HG03066 (cell line): ENCODE results near the gene CLSTN2.

Experiments
- ATAC-seq: cut with Tn5 transposase; IDR thresholded peaks from one replicate; pipeline ENCODE4 v1.9.1; 2021; ENCODE audit warnings: low read depth; ENCODE audit not compliant: unreplicated experiment

The CLSTN2 gene

GRCh38 chr3:139940622-139941021 lies 5.6 kb downstream of the CLSTN2 start:
- no peak for ATAC-seq

DNA sequence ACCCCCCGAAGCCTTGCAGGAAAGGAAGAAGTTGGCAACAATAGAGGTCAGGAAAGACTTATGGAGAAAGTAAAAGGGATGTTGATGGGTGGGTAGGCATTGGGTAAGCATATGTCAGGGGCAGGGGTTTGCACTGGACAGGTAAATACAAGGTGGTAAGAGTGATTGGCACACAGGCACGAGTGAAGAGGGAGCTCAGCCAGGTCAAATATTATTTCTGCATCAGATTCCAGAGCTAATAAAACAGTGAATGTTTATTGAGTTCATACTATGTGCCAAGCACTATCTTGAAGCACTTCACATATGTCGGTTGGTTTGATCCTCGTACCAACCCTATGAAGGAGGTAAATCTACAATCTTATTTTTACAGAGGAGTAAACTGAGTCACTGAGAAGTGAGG lies 6.6 kb downstream of the CLSTN2 start:
- no peak for ATAC-seq

GRCh38 chr3:139944256-139944910 lies 9.4 kb downstream of the CLSTN2 start:
- no peak for ATAC-seq

GRCh38 chr3:139945386-139945785 lies 10.4 kb downstream of the CLSTN2 start:
- no peak for ATAC-seq

DNA sequence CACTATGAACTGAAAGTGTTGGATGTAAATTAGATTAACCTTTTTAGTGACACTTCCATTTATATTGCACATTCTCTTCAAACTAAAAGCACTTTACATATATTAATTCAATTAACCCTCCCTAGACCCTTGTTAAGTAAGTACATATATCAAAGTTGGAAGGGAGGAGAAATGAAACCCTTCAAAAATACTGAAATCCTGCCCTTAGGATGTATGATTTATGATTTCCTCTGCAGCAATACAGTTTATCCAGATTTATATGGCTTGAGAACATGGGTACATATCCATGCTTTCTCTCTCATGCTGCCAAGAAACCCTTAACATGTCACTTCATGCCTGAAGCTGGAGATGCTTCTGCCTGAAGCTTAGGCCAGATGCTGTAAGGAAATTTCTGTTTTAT lies 11.0 kb downstream of the CLSTN2 start:
- no peak for ATAC-seq

DNA sequence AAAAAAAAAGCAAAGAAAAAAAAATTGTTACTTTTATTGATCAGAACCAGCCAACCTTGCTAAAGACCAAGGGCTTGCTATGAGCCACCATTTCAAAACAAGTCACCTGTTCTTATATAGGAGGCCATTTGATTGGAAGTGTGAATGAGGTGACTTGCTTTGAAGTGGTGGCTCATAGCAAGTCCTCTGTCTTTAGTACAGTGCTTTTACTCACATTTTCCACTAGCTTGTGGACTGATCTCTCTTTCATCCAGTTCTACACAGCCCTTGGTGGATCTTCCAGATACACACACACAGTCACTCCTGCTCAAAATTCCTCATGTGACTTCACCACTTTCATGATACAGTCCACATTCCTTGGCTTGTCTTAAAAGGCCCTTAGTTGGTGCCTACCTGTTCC lies 13.5 kb downstream of the CLSTN2 start:
- ATAC-seq, result no peak

DNA sequence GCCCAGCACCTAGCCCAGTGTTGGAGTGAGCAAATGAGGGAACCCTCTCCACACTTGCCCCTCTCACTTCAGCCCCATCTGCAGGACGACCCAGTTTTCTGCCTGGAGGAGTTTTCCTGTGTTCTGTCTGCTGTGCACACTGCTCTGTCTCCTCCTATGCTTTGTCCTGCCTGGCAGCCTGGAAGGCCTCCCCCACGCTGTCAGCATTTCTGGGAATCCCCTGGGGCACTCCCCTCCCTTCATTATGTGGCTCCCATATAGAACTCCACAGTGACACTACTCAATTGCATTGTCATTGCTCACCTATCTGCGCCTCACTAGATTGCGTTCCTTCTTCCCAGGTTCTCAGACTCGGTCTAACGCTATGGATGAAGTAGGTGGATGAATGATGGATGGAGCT lies 13.9 kb downstream of the CLSTN2 start:
- ATAC-seq, result no peak

GRCh38 chr3:139953131-139953910 lies 18.3 kb downstream of the CLSTN2 start:
- no peak for ATAC-seq

DNA sequence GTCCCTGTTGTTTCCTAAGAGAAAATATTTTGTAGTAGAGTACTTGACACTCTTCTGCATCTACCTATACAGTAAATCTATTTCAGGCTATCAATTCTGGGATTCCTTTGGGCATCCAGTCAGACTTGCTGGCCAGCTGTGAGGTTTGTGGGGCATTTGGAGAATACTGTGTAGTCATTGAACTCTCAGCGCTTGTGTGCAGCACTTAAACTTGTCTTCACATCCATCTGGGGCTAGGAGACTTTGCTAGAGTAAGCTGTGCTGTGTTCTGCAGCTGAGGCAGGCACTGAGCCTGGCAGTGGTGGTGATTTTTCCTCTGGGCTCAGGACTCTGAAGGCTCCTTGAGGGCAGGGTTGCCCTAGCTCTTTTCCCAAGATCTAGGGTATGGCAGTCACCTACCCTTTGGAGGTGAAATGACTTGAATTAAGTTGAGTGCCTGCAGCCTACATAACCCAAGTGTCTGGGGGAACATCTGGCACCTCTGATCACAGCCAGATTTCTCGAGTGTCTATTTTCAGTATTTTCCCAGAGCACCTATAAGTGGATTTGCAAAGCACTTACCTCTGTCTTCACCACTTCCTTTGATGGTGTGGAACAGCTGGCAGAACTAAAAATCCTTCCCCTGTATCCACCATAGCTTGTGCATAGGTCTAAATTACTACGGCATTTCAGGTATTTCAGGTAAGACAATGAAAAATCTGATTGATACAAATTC lies 19.3 kb downstream of the CLSTN2 start:
- ATAC-seq, result no peak

GRCh38 chr3:139957844-139958243 lies 22.9 kb downstream of the CLSTN2 start:
- no peak for ATAC-seq

GRCh38 chr3:139969386-139969785 lies 34.4 kb downstream of the CLSTN2 start:
- ATAC-seq, result no peak

DNA sequence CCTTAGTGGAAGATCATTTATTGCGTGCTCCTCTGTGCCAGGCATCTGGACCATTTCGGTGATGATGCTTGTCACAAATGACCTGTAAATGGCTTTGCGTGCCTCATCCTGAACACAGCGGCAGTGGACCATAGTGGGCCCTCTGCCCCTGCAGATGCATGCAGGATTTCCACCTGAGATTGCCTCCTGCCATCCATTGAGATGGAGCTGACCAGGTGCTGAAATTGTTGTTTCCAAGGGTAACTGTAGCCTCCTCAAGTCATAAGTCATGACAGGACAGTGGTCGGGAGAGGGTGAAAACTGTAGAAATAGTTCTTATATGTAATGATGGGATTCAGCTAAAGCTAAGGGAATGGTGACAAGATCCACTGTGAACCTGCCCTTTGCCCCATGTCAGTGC lies 35.5 kb downstream of the CLSTN2 start:
- ATAC-seq, result no peak

GRCh38 chr3:139974809-139975425 lies 39.9 kb downstream of the CLSTN2 start:
- no peak for ATAC-seq

DNA sequence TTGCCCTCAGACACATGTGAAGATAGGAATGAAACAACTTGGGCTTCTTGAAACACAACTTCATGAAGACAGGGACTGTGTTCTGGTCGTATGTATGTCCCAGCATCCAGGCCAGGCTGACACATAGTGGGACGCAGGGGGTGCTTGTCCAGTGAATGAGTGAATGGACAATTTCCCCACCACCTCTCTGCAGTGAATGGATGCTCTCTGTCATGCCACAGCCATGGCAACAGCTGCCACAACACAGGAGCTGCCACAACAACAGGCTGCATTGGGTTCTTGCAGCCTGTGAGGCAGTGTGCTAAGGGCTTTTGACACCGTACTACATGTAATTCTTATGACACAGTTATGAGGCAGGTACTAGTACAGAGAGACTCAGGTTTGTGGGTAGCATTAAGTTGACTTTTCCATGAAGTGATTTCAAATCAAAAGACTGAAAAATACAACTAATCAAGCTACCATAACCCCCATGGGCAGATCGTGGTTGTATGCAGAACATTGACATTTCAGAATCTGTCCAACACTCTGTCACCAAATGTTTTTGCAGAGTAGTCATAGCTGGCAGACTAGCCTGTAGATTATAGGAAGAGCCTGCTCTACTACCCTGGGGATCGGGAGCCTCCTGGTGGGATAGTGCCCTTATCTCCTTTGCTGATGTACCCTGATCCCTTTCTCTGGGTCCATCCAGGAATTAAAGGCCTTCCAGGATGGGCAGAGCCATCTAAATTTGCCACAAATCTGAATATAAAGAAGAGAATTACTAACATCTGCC lies 40.8 kb downstream of the CLSTN2 start:
- no peak for ATAC-seq

DNA sequence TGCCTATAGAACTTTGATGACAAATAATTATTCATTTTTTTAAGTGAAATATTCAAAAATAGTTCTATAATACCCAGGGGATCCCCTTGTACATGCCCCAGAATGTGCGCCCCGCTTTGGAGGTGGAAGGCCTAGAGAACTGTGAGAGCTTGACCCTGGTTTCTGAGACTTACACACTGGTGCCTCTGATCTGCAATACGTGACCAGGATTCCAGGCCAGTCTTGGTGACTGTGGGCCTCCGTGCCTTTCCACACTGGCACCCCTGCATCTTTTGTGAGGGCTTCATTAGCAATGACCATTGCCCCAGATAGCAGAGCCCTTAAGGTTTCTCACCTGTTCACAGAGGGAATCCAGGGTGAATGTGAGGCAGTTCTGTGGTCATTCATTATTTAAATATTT lies 44.0 kb downstream of the CLSTN2 start:
- ATAC-seq, result no peak

DNA sequence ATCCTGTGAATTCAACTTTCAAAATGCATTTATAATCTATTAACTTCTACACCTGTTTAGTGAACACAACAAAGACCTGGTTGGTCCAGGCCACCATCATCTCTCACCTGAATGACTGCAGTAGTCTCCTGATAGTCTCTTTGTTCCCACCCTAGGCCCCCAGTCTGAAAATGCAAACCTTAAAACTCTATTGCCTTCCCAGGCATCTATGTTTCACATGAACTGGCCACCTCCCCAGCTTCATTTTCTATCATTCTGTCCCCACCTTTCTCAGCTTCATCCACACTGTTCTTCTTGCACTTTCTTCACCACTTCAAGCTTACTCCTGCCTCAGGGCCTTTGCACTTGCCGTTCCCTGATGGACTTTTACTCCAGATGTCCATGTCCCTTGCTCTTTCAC lies 45.0 kb downstream of the CLSTN2 start:
- no peak for ATAC-seq

- ATAC-seq, result no peak
These were observed 47.4 kb downstream of the CLSTN2 start for GRCh38 chr3:139982404-139982803.

DNA sequence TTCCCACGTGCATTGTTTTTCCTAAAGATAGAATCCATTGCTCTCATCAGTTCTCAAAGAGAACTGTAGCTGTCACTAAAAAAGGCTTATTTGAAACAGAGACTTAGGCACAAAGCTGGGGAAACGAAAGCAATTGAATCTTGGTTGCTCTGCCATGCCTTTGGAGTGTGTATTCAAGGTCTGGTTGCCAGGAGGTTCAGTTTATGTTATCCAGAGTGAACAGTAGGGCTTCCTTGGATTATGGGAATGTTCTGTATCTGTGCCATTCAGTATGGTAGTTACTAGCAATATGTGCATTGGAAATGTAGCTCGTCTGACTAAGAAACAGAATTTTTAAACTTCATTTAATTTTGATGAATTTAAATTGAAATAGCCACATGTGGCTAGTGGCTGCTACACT lies 50.6 kb downstream of the CLSTN2 start:
- ATAC-seq, result no peak

GRCh38 chr3:139987908-139988307 lies 52.9 kb downstream of the CLSTN2 start:
- ATAC-seq, result no peak

GRCh38 chr3:139988472-139989156 lies 53.6 kb downstream of the CLSTN2 start:
- ATAC-seq, result no peak
